GM23338 (cell line): ENCODE results near the gene DGKG. TPM values are rescaled to one million over a fixed set of nuclear protein-coding genes. Genes with fewer than 3 reads are reported as not detected.

Experiments used
- ATAC-seq: fragments of 200-7000 bp; cut with Tn5 transposase; 3 replicates; pipeline ENCODE4 v1.9.1; 2020
- DNase-seq: peaks from one replicate; pipeline ENCODE4 v3.0.0-alpha.2; 2015; ENCODE audit warnings: low spot score
- H2AFZ ChIP-seq: fragments of 200-600 bp; sonication (generic); 2 replicates; pipeline ENCODE4 v1.8.0; 2016; ENCODE audit warnings: antibody characterized with exemption, mild to moderate bottlenecking, moderate library complexity
- H3F3A ChIP-seq: fragments of 200-600 bp; sonication (generic); replicated peaks from 2 replicates; pipeline ENCODE4 v1.8.0; 2017; ENCODE audit warnings: antibody characterized with exemption, mixed run types, low read depth
- H3K27ac ChIP-seq: fragments of 200-600 bp; sonication (generic); 2 replicates; pipeline ENCODE4 v1.6.1; 2016; ENCODE audit warnings: low read depth
- H3K27me3 ChIP-seq: fragments of 200-600 bp; sonication (generic); 2 replicates; pipeline ENCODE4 v1.8.0; 2016; ENCODE audit warnings: mild to moderate bottlenecking, mixed run types, moderate library complexity; ENCODE audit not compliant: insufficient read depth
- H3K36me3 ChIP-seq: fragments of 200-600 bp; sonication (generic); 2 replicates; pipeline ENCODE4 v1.8.0; 2016; ENCODE audit warnings: mild to moderate bottlenecking; ENCODE audit not compliant: insufficient read depth
- H3K4me1 ChIP-seq: fragments of 200-600 bp; sonication (generic); 2 replicates; pipeline ENCODE4 v1.8.0; 2016; ENCODE audit warnings: mild to moderate bottlenecking, moderate library complexity; ENCODE audit not compliant: insufficient read depth
- H3K4me2 ChIP-seq: fragments of 200-600 bp; sonication (generic); 2 replicates; pipeline ENCODE4 v1.7.1; 2017; ENCODE audit warnings: mixed run types
- H3K4me3 ChIP-seq: fragments of 200-600 bp; sonication (generic); 2 replicates; pipeline ENCODE4 v1.6.1; 2016; ENCODE audit warnings: mixed run types
- H3K79me2 ChIP-seq: fragments of 200-600 bp; sonication (generic); replicated peaks from 2 replicates; pipeline ENCODE4 v1.8.0; 2017; ENCODE audit warnings: mild to moderate bottlenecking; ENCODE audit not compliant: insufficient read depth
- H3K9me2 ChIP-seq: fragments of 200-600 bp; sonication (generic); 2 replicates; pipeline ENCODE4 v1.8.0; 2017; ENCODE audit not compliant: insufficient read depth
- H4K20me1 ChIP-seq: fragments of 200-600 bp; sonication (generic); replicated peaks from 2 replicates; pipeline ENCODE4 v1.8.0; 2017; ENCODE audit warnings: mild to moderate bottlenecking; ENCODE audit not compliant: insufficient read depth
- H3K27ac Mint-ChIP-seq: 2 replicates; pipeline ENCODE4 v1.8.0; 2020; ENCODE audit warnings: inconsistent platforms, mild to moderate bottlenecking, moderate library complexity, mixed read lengths
- H3K27me3 Mint-ChIP-seq: 3 replicates; pipeline ENCODE4 v1.8.0; 2022; ENCODE audit warnings: low read depth, mild to moderate bottlenecking, moderate library complexity, mixed read lengths, inconsistent platforms; ENCODE audit not compliant: insufficient read depth, poor library complexity
- H3K36me3 Mint-ChIP-seq: 3 replicates; pipeline ENCODE4 v1.8.0; 2021; ENCODE audit warnings: low read depth, mild to moderate bottlenecking, inconsistent platforms, moderate library complexity, mixed read lengths
- H3K4me1 Mint-ChIP-seq: 3 replicates; pipeline ENCODE4 v1.8.0; 2020; ENCODE audit warnings: mild to moderate bottlenecking, inconsistent platforms, mixed read lengths
- H3K4me3 Mint-ChIP-seq: 3 replicates; pipeline ENCODE4 v1.8.0; 2021; ENCODE audit warnings: moderate library complexity, mild to moderate bottlenecking, inconsistent platforms, mixed read lengths
- H3K9me3 Mint-ChIP-seq: 3 replicates; pipeline ENCODE4 v1.8.0; 2020; ENCODE audit warnings: moderate library complexity, mild to moderate bottlenecking, inconsistent platforms, mixed read lengths
- CREB1 ChIP-seq: fragments of 250-450 bp; sonication (Bioruptor Pico); IDR thresholded peaks from 2 replicates; pipeline ENCODE4 v1.5.0; 2020; ENCODE audit warnings: low read depth, mild to moderate bottlenecking, moderate library complexity
- EZH2 ChIP-seq: fragments of 200-600 bp; sonication (generic); IDR thresholded peaks from one replicate; pipeline ENCODE4 v1.8.0; 2017; ENCODE audit warnings: antibody characterized with exemption, mild to moderate bottlenecking, low read depth; ENCODE audit not compliant: unreplicated experiment
- EZH2phosphoT487 ChIP-seq: fragments of 200-600 bp; sonication (generic); IDR thresholded peaks from one replicate; pipeline ENCODE4 v1.8.1; 2018; ENCODE audit warnings: antibody characterized with exemption; ENCODE audit not compliant: unreplicated experiment
- POLR2AphosphoS5 ChIP-seq: IDR thresholded peaks from 2 replicates; pipeline ENCODE4 v1.6.1; 2016; ENCODE audit warnings: antibody characterized with exemption, low read depth
- REST ChIP-seq: IDR thresholded peaks from one replicate; pipeline ENCODE4 v1.6.1; 2018; ENCODE audit warnings: antibody characterized with exemption; ENCODE audit not compliant: unreplicated experiment
- ZNF462 ChIP-seq: fragments of 250-450 bp; sonication (Bioruptor Pico); IDR thresholded peaks from 2 replicates; pipeline ENCODE4 v1.5.0; 2020; ENCODE audit warnings: mild to moderate bottlenecking, moderate library complexity
- polyA plus RNA-seq: library from polyadenylated mRNA; unstranded; fragments of >200 nt; fragmentation: Nextera tagmentation; extraction: Ambion mirVana; gene quantifications from 2 replicates; pipeline ENCODE4 v1.2.1, GENCODE V29; 2016
- total RNA-seq: library from RNA; depleted of rRNA; stranded (reverse); fragments of >200 nt; shearing (Covaris generic); gene quantifications from 2 replicates; pipeline ENCODE4 v1.2.3, GENCODE V29; 2014

Gene DGKG
- total and polyA plus RNA-seq, 2 experiments from 2014 or later, result 0.14 to 0.31 TPM

- H3F3A ChIP-seq, result no peaks in the 10 kb centered on the region
- H3K4me1 ChIP-seq, result no peaks in the 10 kb centered on the region
- no peak overlapping the region for H3K4me2 ChIP-seq
- H3K9me3 Mint-ChIP-seq, result no peaks in the 10 kb centered on the region
- no peak for ATAC-seq
- H3K36me3 ChIP-seq, result no peaks in the 10 kb centered on the region
- no peaks in the 10 kb centered on the region for H3K27me3 Mint-ChIP-seq
- no peak overlapping the region for H3K27ac ChIP-seq
- no peaks in the 10 kb centered on the region for H3K9me2 ChIP-seq
- H3K27ac Mint-ChIP-seq, result no peak overlapping the region
- H3K4me3 ChIP-seq, result no peak overlapping the region
- no peaks in the 10 kb centered on the region for H3K27me3 ChIP-seq
- peaks cover 4% of the 10 kb centered on the region; the same call in 1 of the 3 replicates for H3K4me1 Mint-ChIP-seq
- H2AFZ ChIP-seq, result no peak overlapping the region
- DNase-seq, result no peak
- no peaks in the 10 kb centered on the region for H3K36me3 Mint-ChIP-seq
- no peak overlapping the region for H3K4me3 Mint-ChIP-seq
- no peaks in the 10 kb centered on the region for H3K79me2 ChIP-seq
- TF ChIP-seq REST, result no peak
- no peak for TF ChIP-seq POLR2AphosphoS5
- TF ChIP-seq ZNF462 (CRISPR knock-in tag), result no peak
- no peak for TF ChIP-seq EZH2
- no peak for TF ChIP-seq EZH2phosphoT487
- TF ChIP-seq CREB1 (CRISPR knock-in tag), result no peak
- H4K20me1 ChIP-seq, result no peaks in the 10 kb centered on the region
Measured at GRCh38 chr3:186165331-186165730, 196.7 kb downstream of the DGKG start.
